SJCRH30 (cell line): ENCODE data around the gene B3GAT3. TPM values are rescaled to one million over a fixed set of nuclear protein-coding genes. Genes with fewer than 3 reads are reported as not detected.
A peak's percentile ranks its signal among the peaks of the same experiment; 100 is the strongest.
"Not testable (repeated sequence)": the region's sequence is repeated elsewhere in the genome, so short reads cannot be mapped to it uniquely, and the experiment has no call there.

ENCODE experiments used
- DNase-seq, 2 experiments: peaks; one replicate each; pipeline ENCODE4 v3.0.0-alpha.2; 2015 to 2020
- H3K27ac ChIP-seq: fragments of 250-450 bp; sonication (Bioruptor Pico); 2 replicates; pipeline ENCODE4 v1.5.1; 2020; ENCODE audit warnings: mild to moderate bottlenecking, moderate library complexity
- H3K27me3 ChIP-seq: fragments of 250-450 bp; sonication (Bioruptor Pico); 2 replicates; pipeline ENCODE4 v1.5.1; 2020; ENCODE audit warnings: mild to moderate bottlenecking, moderate library complexity
- H3K36me3 ChIP-seq: fragments of 250-450 bp; sonication (Bioruptor Pico); 2 replicates; pipeline ENCODE4 v1.5.1; 2020; ENCODE audit warnings: mild to moderate bottlenecking, moderate library complexity
- H3K4me1 ChIP-seq: fragments of 250-450 bp; sonication (Bioruptor Pico); 2 replicates; pipeline ENCODE4 v1.5.1; 2020; ENCODE audit warnings: mild to moderate bottlenecking, moderate library complexity
- H3K4me3 ChIP-seq: fragments of 250-450 bp; sonication (Bioruptor Pico); 2 replicates; pipeline ENCODE4 v1.5.1; 2020; ENCODE audit warnings: mild to moderate bottlenecking, moderate library complexity
- H3K9me3 ChIP-seq: fragments of 250-450 bp; sonication (Bioruptor Pico); replicated peaks from 2 replicates; pipeline ENCODE4 v1.5.1; 2020; ENCODE audit warnings: mild to moderate bottlenecking, moderate library complexity
- total RNA-seq: library from RNA; depleted of rRNA; stranded (reverse); fragments of >200 nt; shearing (Covaris generic); gene quantifications from 2 replicates; pipeline ENCODE4 v1.2.3, GENCODE V29; 2014

B3GAT3 gene
- total RNA-seq, 1 experiment from 2014 or later: 23.4 TPM

DNA sequence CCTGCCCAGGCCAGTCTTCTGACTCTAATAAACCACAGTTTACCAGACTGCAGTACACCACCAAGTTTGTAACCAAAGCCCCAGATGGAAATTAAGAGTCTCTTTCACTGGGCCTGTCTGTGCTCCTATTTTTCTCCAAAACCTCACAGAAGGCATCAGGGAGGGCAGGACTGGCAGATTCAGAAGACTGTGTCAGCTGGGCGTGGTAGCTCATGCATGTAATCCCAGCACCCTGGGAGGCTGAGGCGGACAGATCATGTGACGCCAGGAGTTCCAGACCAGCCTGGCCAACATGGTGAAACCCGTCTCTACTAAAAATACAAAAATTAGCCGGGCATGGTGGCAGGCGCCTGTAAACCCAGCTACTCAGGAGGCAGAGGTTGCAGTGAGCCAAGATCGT is 36.4 kb downstream of the B3GAT3 start:
- not testable (repeated sequence) for H3K4me3 ChIP-seq, H3K4me1 ChIP-seq, DNase-seq, H3K27me3 ChIP-seq, H3K9me3 ChIP-seq, H3K27ac ChIP-seq
- peaks cover 23% of the 10 kb centered on the region for H3K36me3 ChIP-seq

DNA sequence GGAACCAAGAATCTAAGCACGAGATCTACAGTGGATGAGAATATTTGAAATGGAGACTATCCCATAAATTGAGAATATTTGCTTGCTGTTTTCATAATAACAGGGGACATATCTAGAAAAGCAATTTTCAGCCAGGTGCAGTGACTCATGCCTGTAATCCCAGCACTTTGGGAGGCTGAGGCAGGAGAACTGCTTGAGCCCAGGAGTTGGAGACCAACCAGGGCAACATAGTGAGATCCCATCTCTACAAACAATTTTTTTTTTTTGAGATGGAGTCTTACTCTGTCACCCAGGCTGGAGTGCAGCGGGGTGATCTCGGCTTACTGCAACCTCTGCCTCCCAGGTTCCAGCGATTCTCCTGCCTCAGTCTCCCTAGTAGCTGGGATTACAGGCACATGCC is 40.1 kb downstream of the B3GAT3 start:
- not testable (repeated sequence) for H3K27me3 ChIP-seq, H3K9me3 ChIP-seq, DNase-seq, H3K4me1 ChIP-seq, H3K27ac ChIP-seq, H3K4me3 ChIP-seq
- H3K36me3 ChIP-seq: peaks cover 24% of the 10 kb centered on the region; the same call in 1 of the 2 replicates

DNA sequence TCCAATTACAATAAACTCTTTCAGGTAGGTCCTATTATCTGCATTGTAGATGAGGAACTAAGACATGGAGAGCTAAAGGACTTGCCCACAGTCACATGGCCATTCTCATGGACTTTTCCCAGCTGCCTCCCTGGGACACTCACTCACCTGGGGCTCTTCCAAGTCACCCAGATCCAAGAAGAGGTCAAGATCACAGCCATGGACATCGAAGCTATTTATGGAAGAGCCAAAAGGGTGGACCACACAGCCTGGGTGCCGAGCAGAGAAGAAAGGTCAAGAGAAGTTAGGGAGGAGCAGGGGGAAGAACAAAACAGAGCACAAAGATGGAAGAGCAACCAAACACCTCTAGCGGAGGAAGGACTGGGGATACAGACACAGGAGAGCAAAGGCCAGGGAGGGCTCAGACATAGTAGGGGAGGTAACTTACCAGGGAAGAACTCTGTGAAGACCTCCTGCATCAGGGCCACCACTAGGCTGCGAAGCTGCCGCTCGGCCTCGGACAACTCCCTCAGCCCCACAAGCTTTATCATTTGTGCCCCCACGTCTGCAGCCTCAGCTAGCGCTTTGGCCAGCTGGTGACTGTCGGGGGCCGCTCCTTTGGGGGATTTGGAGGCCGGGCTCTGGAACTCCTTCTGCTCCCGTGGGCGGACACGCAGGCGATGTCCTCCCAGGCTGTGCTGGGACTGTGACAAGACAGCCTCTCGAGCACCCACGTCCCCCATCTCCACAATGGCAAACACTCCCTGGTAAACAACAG is 40.6 kb downstream of the B3GAT3 start:
- Histone ChIP-seq H3K27ac (no peak overlapping the region), H3K9me3 (no peaks in the 10 kb centered on the region), H3K4me1 (no peaks in the 10 kb centered on the region), H3K4me3 (no peak overlapping the region), H3K36me3 (peaks cover 20% of the 10 kb centered on the region; the same call in 1 of the 2 replicates), H3K27me3 (no peaks in the 10 kb centered on the region)
- no peak for DNase-seq

DNA sequence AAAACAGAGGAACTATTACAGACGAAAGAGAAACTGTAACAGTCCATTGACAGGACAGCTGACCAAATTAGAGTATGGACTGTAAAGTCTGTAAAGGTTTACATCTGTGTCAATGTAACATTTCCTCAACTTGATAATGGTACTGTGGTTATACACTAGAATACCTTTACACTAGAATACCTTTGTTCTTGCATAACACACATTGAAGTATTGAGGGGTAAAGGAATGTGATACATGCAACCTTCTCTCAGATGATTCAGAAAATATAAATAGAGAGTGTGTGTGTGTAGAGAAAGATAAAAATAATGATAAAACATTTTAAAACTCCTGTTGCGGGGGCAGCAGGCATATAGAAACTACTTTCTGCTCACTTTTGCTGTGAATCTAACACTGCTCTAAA is 42.5 kb downstream of the B3GAT3 start:
- peaks cover 3% of the 10 kb centered on the region; the same call in 1 of the 2 replicates for H3K4me1 ChIP-seq
- H3K4me3 ChIP-seq: no peak overlapping the region
- peaks cover 16% of the 10 kb centered on the region; the same call in 1 of the 2 replicates for H3K36me3 ChIP-seq
- H3K27ac ChIP-seq: no peak overlapping the region
- no peaks in the 10 kb centered on the region for H3K27me3 ChIP-seq
- H3K9me3 ChIP-seq: no peaks in the 10 kb centered on the region
- no peak for DNase-seq

DNA sequence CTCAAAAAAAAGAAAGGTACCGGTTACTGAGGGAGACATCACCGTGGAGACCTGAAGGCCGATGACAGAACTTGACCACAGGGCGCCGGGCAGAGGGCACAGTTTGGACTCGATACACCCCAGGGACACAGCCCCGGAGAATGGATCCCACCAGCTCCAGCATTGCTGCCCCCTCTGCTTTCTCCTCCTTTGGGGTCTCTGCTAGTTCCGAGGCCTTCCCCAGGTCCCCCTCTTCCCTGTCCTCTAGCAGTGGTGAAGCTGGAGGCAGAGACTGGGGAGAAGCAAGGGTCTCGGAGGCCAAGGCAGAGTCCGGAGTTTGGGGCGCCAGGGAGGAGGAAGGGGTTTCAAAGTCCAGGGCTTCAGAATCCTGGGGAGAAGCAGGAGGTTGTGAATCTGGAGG is 43.2 kb downstream of the B3GAT3 start:
- Histone ChIP-seq H3K4me1 (peaks cover 3% of the 10 kb centered on the region; the same call in 1 of the 2 replicates), H3K36me3 (peaks cover 12% of the 10 kb centered on the region; the same call in 1 of the 2 replicates), H3K9me3 (no peaks in the 10 kb centered on the region), H3K4me3 (no peak overlapping the region), H3K27ac (no peak overlapping the region), H3K27me3 (no peaks in the 10 kb centered on the region)
- DNase-seq: no peak

DNA sequence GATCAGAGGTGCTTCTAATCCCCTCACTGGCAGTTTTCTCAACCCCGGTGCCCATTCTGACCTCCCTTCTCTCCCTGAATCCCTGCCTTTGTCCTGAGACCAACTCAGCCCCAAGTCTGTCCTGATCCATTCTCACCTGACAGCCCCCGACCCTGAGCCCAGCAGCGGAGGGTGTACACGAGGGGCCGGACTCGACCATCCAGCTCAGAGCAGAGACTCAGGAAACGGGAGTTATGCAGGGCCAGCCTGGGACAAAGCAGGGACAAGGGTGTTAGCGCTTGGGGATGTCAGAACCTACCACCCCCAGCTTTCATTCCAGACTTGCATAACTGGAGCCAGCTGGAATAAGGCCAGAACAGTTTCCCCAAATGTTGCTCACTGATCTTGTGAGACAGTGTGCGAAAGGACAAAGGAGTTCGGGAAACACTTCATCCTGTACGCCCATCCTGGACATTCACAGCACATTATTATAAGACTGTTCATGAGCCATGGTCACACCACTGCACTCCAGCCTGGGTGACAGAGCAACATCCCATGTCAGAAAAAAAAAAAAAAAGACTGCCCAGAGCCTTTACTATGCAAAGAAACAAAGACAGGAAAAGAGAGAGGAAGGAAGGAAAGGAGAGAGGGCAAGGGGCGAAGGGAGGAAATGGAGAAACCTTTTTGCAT is 44.6 kb downstream of the B3GAT3 start:
- no peak for DNase-seq

DNA sequence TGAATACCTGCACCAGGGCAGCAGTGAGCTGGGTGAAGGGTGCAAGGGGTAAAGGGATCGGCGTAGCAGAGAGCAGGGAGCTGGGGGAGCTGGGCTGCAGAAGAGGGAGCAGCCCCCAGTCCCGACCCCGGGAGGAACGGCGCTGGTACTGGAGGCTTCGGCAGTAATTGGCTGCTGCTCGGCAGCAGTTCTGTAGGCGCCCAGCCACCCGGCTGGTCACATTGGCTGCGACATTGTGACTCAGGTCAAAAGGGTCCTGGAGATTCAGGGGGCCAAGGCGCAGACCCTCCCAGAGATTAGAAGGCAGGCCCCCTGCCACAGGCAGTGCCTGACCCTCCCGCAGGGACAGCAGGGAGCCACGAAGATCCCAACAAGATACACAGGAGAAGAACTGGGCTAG is 45.9 kb downstream of the B3GAT3 start:
- H3K27me3 ChIP-seq: no peaks in the 10 kb centered on the region
- H3K4me3 ChIP-seq: no peak overlapping the region
- no peak for DNase-seq
- H3K36me3 ChIP-seq: peaks cover 28% of the 10 kb centered on the region
- peaks cover 3% of the 10 kb centered on the region; the same call in 1 of the 2 replicates for H3K4me1 ChIP-seq
- H3K27ac ChIP-seq: no peak overlapping the region; the same call in 1 of the 2 replicates
- no peaks in the 10 kb centered on the region for H3K9me3 ChIP-seq

More for the DNA sequence above, 44.6 kb downstream of the B3GAT3 start:
- Histone ChIP-seq H3K4me3 (no peak overlapping the region), H3K36me3 (peaks cover 15% of the 10 kb centered on the region), H3K9me3 (no peaks in the 10 kb centered on the region), H3K27ac (no peak overlapping the region), H3K4me1 (peaks cover 3% of the 10 kb centered on the region; the same call in 1 of the 2 replicates), H3K27me3 (no peaks in the 10 kb centered on the region)

DNA sequence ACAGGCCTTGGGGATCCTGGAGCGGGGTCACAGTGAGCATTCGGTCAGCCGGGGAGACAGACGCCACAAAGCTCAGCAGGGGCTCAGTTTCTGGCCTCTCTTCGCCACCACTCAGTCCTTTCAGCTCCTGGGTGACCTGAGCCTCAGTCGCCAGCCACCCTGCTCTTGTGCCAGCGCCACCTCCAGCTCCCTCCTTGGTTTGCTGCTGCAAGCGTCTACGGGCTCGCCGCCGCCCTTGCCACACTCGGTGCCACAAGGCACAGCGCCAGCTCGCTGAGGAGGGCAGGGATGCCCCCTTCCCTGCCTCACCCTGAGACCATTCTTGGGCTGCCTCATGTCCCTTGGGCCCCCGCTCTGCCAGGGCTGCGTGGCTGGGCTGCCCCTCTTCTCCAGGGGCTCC is 46.6 kb downstream of the B3GAT3 start:
- Histone ChIP-seq H3K4me1 (peaks cover 3% of the 10 kb centered on the region; the same call in 1 of the 2 replicates), H3K4me3 (peak overlapping the region; percentile 71), H3K9me3 (no peaks in the 10 kb centered on the region), H3K36me3 (peaks cover 35% of the 10 kb centered on the region), H3K27me3 (no peaks in the 10 kb centered on the region), H3K27ac (peak overlapping the region; percentile 72)
- no peak for DNase-seq

DNA sequence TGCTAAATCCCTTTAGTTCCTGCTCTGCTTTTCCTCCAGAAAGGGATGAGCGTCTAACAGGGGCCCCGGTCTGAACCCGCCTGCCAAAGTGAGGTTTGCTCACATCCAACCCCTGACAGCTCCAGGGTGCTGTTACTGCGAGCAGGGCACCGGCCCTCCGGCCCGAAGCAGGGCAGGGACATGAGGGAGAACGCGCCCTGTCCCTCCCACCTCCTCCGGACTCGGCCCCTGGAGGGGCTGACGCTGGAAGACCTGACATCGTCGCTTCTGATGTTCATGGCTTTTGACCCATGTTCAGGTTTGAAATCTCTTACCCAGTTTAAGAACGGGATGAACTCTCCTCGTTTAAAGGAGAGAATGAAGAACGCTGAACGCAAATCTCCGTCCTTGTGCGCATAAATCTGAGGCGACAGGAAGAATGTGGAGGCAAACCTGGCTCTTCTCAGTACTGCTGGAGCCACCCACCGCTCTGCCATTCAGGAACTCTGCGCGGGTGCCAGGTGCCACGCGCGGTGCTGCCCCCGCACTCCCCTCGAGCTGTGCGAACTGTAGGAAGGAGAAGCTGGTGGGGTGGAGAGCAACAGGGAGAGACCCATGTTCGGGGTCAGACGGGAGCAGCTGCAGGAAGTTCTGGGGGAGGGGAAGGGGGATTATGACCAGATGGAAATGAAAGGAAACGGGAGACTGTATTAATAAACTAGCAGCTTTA is 47.3 kb downstream of the B3GAT3 start:
- Histone ChIP-seq H3K36me3 (peaks cover 37% of the 10 kb centered on the region), H3K9me3 (no peaks in the 10 kb centered on the region), H3K27me3 (no peaks in the 10 kb centered on the region), H3K27ac (peak overlapping the region; percentile 72), H3K4me3 (peak overlapping the region; percentile 71), H3K4me1 (peaks cover 3% of the 10 kb centered on the region; the same call in 1 of the 2 replicates)
- peak; percentile 54 to 67 for DNase-seq

DNA sequence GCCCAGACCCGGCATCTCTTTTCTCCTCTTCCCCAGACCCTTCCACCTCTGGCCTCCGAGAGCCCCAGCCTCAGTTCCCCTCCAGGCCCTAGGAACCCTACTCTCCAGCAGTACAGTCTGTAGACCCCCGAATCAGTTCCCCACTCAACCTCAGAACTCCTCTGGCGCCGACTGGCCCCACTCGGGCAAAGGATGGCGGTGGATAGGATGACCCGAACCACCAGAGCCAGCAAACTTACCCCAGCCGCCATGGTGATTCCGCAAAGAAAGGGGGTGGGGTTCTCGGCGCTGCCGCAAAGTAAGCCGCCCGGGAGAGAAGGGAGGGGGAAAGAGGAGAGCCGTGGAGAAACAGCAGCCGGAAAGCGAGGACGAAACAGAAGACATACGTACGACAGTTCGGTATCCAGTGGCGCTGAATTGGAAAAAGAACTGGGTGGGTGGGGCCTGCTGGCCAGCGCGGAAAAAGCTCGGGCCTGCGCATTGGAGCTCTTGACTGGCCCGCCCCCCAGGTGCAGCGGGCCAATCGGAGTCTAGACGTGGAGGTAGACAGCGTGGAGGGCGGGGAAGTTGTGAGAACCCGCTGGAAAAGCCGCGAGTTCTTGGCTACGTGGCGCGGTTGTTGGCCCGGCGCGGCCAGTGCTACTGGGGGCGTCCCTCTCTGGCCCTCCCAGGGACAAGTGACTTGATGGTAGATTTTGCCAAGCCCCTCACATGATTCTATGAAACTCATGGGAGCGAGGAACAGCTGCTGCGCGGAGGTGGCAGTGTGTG is 48.0 kb downstream of the B3GAT3 start, which contains the start of gene EEF1G:
Gene EEF1G, minus strand, starts transcription at position 300 of the 771 bp plus-strand sequence. Its CDS starts 49 bp downstream, at position 251.
- H3K9me3 ChIP-seq: no peaks in the 10 kb centered on the region
- H3K4me3 ChIP-seq: peak within 1 kb of the TSS; percentile 71
- peak within 1 kb of the TSS; percentile 72 for H3K27ac ChIP-seq
- peaks cover 3% of the 10 kb centered on the region; the same call in 1 of the 2 replicates for H3K4me1 ChIP-seq
- no peaks in the 10 kb centered on the region for H3K27me3 ChIP-seq
- peaks cover 44% of the 10 kb centered on the region for H3K36me3 ChIP-seq
- DNase-seq: peak; percentile 99

DNA sequence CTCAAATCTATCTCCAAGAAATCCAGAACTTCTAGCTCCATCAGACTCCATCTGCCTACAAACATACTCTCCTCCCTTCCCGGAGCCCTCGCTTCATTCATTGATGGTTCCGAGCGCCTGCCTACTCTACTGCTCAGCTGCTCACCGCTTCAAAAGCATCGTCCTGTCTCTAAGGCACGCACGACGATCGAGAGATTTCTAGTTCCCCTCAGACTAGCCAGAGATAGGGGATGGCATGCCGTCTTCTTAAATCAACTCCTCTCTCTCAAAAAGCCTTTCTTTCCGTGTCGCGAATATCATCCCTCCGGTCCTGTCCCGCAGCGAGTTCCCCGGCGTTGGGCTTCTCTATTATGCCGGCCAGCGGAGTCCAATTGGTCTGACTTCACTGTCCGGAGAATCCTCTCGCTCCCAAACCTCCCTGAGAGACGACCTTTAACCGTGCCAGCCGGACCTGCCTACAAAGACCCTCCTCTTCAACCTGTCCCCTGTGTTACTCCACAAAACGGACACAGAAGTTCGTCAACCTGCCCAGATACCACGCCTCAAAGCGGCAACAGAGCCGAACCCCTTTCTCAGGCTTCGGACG is 48.7 kb downstream of the B3GAT3 start:
- peak; percentile 27 to 43 for DNase-seq
- Histone ChIP-seq H3K36me3 (peaks cover 49% of the 10 kb centered on the region), H3K4me1 (peaks cover 3% of the 10 kb centered on the region; the same call in 1 of the 2 replicates), H3K9me3 (no peaks in the 10 kb centered on the region), H3K27me3 (no peaks in the 10 kb centered on the region), H3K4me3 (peak overlapping the region; percentile 71), H3K27ac (peak overlapping the region; percentile 67)

DNA sequence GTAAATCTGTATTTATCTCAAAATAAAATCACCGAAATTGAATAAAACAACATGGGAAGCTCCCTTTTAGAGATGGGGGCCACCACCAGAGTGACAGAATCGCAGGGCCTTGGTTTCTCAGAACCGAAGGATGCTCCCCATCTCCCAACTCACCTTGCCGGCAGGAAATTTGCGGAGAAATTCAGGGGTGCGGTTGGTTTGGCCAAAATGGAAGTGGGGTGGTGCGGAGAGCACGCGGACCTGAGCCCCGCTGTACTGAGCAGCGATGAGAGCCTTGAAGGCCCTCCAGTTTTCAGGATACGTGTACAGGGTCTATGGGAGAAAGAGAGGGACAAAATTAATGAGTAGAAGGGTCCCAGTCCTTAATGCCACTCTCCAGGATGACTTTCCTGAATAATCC is 49.4 kb downstream of the B3GAT3 start:
- no peaks in the 10 kb centered on the region for H3K27me3 ChIP-seq
- H3K9me3 ChIP-seq: no peaks in the 10 kb centered on the region
- no peak for DNase-seq
- peaks cover 53% of the 10 kb centered on the region for H3K36me3 ChIP-seq
- H3K4me1 ChIP-seq: peaks cover 3% of the 10 kb centered on the region; the same call in 1 of the 2 replicates
- H3K27ac ChIP-seq: 0 out of 2 replicates have a peak overlapping the region, but pooled peaks have one; percentile 67
- H3K4me3 ChIP-seq: peak overlapping the region; percentile 71

DNA sequence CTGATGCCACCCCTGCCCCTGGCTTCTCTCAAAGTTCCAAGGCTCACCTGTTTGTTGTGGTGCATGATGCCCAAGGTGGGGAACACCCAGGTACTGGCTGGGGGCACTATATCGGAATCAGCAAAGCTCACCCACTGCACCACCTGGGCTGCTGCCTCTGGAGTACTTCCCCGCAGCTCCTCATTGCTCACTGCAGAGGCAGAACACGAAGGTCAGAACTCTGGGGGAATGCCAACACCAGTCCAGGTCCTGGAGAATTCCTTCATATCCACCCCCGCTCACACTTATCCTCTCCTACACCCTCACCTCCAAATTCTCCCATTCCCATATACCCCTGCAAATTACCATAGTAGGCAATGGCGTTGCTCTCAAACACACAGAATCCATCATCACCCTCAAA is 50.3 kb downstream of the B3GAT3 start:
- peaks cover 63% of the 10 kb centered on the region for H3K36me3 ChIP-seq
- not testable (repeated sequence) for H3K4me3 ChIP-seq, H3K27ac ChIP-seq, DNase-seq, H3K4me1 ChIP-seq, H3K27me3 ChIP-seq, H3K9me3 ChIP-seq

DNA sequence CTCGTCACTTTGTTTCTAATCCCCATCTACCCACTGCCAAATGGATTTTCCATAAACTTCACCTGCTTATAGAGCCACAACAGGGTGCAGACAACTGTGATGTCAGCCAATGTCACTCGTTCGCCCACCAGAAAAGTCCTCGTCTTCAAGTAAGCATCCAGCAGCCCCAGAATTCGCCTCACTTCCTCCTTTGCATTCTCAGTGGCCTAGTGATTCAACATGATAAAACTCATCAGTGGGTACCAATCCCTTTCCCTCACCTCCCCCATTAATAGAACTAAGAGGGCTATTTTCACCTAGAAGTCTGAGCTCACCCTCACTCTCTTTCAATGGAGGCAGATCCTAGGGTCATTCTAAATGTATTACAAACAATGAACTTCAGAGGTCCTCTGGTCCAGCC is 50.9 kb downstream of the B3GAT3 start:
- not testable (repeated sequence) for H3K4me3 ChIP-seq, H3K9me3 ChIP-seq, DNase-seq, H3K27ac ChIP-seq, H3K4me1 ChIP-seq, H3K27me3 ChIP-seq
- H3K36me3 ChIP-seq: peaks cover 67% of the 10 kb centered on the region
